A673 (cell line): Measurements from ENCODE around the gene AJAP1. TPM values are rescaled to one million over a fixed set of nuclear protein-coding genes. Genes with fewer than 3 reads are reported as not detected.

Source experiments
- BruUV-seq: library from RNA; stranded (reverse); fragments of 400-500 nt; replicated peaks from 2 replicates; lab custom pipeline; 2021; lab: Mats Ljungman, UMichigan
- CTCF ChIA-PET: fragments of 300-600 bp; sonication (Branson Sonifier 250); formaldehyde crosslinking; loops from one replicate; lab custom pipeline; 2022; ENCODE audit warnings: antibody characterized with exemption; lab: Charles Lee
- POLR2A ChIA-PET: fragments of 300-600 bp; sonication (Branson Sonifier 250); formaldehyde crosslinking; loops from one replicate; lab custom pipeline; 2022; ENCODE audit warnings: antibody characterized with exemption; ENCODE audit not compliant: low non-redundant PET; lab: Charles Lee
- DNase-seq: peaks from one replicate; pipeline ENCODE4 v3.0.0-alpha.2; 2015; ENCODE audit warnings: low spot score
- H3K27ac ChIP-seq: fragments of 200-600 bp; sonication (generic); 2 replicates; pipeline ENCODE4 v1.5.1; 2016; ENCODE audit warnings: mixed run types, low read depth, mild to moderate bottlenecking, mixed read lengths, antibody characterized with exemption, low read length; ENCODE audit not compliant: poor library complexity, severe bottlenecking
- H3K27me3 ChIP-seq: fragments of 200-600 bp; sonication (generic); replicated peaks from 2 replicates; pipeline ENCODE4 v1.6.1; 2017; ENCODE audit warnings: mixed run types, low read depth, mild to moderate bottlenecking, mixed read lengths, antibody characterized with exemption, low read length; ENCODE audit not compliant: insufficient read depth, poor library complexity
- H3K36me3 ChIP-seq: fragments of 200-600 bp; sonication (generic); 2 replicates; pipeline ENCODE4 v1.6.1; 2016; ENCODE audit warnings: mixed run types, mild to moderate bottlenecking, mixed read lengths, antibody characterized with exemption, low read length; ENCODE audit not compliant: insufficient read depth, poor library complexity, severe bottlenecking
- H3K4me1 ChIP-seq: fragments of 200-600 bp; sonication (generic); 2 replicates; pipeline ENCODE4 v1.6.1; 2017; ENCODE audit warnings: mixed run types, mild to moderate bottlenecking, mixed read lengths, antibody characterized with exemption, low read length; ENCODE audit not compliant: insufficient read depth, poor library complexity, severe bottlenecking
- H3K4me3 ChIP-seq: fragments of 200-600 bp; sonication (generic); 2 replicates; pipeline ENCODE4 v1.5.1; 2016; ENCODE audit warnings: low read depth, mixed run types, mild to moderate bottlenecking, mixed read lengths, low read length; ENCODE audit not compliant: poor library complexity, severe bottlenecking
- H3K9me3 ChIP-seq: fragments of 200-600 bp; sonication (generic); 2 replicates; pipeline ENCODE4 v1.6.1; 2016; ENCODE audit warnings: mixed run types, low read depth, mild to moderate bottlenecking, mixed read lengths, antibody characterized with exemption, low read length; ENCODE audit not compliant: poor library complexity, severe bottlenecking
- CTCF ChIP-seq: fragments of 300-800, 200-600 bp; sonication (generic); conservative IDR thresholded peaks from 2 replicates; pipeline ENCODE4 v1.5.1; 2017; ENCODE audit warnings: low read depth, mild to moderate bottlenecking, antibody characterized with exemption, low read length, moderate library complexity, mixed read lengths
- EZH2 ChIP-seq: fragments of 200-600 bp; sonication (generic); IDR thresholded peaks from 2 replicates; pipeline ENCODE4 v1.6.1; 2017; ENCODE audit warnings: borderline replicate concordance, low read depth, mild to moderate bottlenecking, mixed read lengths, antibody characterized with exemption, low read length; ENCODE audit not compliant: poor library complexity, severe bottlenecking
- intact Hi-C: fragments of 100-400 bp; cut with micrococcal nuclease; formaldehyde crosslinking; loops from one replicate; pipeline ENCODE4 v1.10.0; 2022; ENCODE audit not compliant: unreplicated experiment
- total RNA-seq: library from RNA; stranded (reverse); gene quantifications from 2 replicates; pipeline ENCODE4 v1.2.3, GENCODE V29; 2021

AJAP1 gene
- total RNA-seq, 1 experiment from 2014 or later = not detected

GRCh38 chr1:4634793-4635406 is 19.5 kb upstream of the AJAP1 start:
- H3K27ac ChIP-seq = no peak overlapping the region
- TF ChIP-seq EZH2 (no peak), CTCF (no peak)
- H3K4me1 ChIP-seq = no peaks in the 10 kb centered on the region
- no peak for DNase-seq
- CTCF ChIA-PET = no interaction called here
- POLR2A ChIA-PET = no interaction called here
- H3K36me3 ChIP-seq = no peaks in the 10 kb centered on the region
- H3K4me3 ChIP-seq = no peak overlapping the region
- H3K9me3 ChIP-seq = no peaks in the 10 kb centered on the region
- no peaks in the 10 kb centered on the region for H3K27me3 ChIP-seq
- BruUV-seq = no TSS peak
- intact Hi-C loops = no loop called here

- no peak for DNase-seq
- Histone ChIP-seq H3K4me1 (no peaks in the 10 kb centered on the region), H3K27me3 (no peaks in the 10 kb centered on the region), H3K27ac (no peak overlapping the region), H3K4me3 (no peak overlapping the region), H3K9me3 (no peaks in the 10 kb centered on the region), H3K36me3 (no peaks in the 10 kb centered on the region)
- intact Hi-C loops = no loop called here
- ChIA-PET CTCF (no interaction called here), POLR2A (no interaction called here)
- BruUV-seq = no TSS peak
- TF ChIP-seq EZH2 (no peak), CTCF (no peak)
Measured at GRCh38 chr1:4636186-4636585, 18.2 kb upstream of the AJAP1 start.

DNA sequence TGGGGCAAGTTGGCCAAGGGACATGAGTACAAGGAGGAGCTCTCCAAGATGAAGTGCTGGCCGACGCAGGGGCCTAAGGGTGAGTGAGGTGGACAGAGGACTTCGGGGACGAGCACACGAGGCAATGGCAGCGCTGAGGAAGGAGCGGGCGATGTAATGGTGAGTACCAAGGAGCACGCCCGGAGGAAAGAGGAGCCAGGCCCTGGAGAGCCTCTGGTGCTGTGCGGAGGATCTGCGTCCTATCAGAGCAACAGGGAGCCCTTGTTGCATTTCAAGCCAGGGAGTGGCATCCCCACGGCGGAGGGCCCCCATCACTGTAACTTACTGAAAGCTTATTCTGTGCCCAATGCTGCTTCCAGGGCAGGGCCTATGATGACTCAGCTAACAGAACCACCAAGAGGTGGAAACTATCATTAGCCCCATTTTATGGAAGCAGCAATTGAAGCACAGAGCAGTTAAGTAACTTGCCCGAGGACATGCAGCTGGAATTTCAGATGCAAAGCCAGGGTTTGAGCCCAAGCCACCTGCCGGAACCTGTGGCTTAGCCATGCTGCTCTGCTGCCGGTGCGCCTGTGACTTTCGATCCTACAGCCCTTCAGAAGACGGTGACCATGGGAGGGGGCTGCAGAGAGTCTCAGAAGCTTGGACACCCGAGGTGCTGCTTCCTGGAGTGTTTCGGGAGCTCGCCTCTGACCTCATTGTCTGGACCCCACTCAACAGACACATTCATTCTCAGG is 17.6 kb upstream of the AJAP1 start:
- H3K36me3 ChIP-seq = no peaks in the 10 kb centered on the region
- BruUV-seq = no TSS peak
- POLR2A ChIA-PET = no interaction called here
- no peaks in the 10 kb centered on the region for H3K9me3 ChIP-seq
- H3K4me3 ChIP-seq = no peak overlapping the region
- H3K27me3 ChIP-seq = no peaks in the 10 kb centered on the region
- no peaks in the 10 kb centered on the region for H3K4me1 ChIP-seq
- no peak for TF ChIP-seq CTCF
- no peak for TF ChIP-seq EZH2
- H3K27ac ChIP-seq = no peak overlapping the region
- intact Hi-C loops = no loop called here
- no peak for DNase-seq
- CTCF ChIA-PET = no interaction called here
